Cardiac septum (tissue), 1 donor: ENCODE results near the gene CLECL1. TPM values are rescaled to one million over a fixed set of nuclear protein-coding genes. Genes with fewer than 3 reads are reported as not detected.
"Not testable (repeated sequence)": the region's sequence is repeated elsewhere in the genome, so short reads cannot be mapped to it uniquely, and the experiment has no call there.

Experiments used
- DNase-seq: peaks from one replicate; pipeline ENCODE4 v3.0.0-alpha.2; 2020; ENCODE audit warnings: low spot score
- intact Hi-C: fragments of 100-400 bp; cut with DNase I; formaldehyde crosslinking; loops from one replicate; pipeline ENCODE4 v1.14.0; 2022
- total RNA-seq: library from RNA; stranded (reverse); fragmentation: NEBNext Ultra II Directional; extraction: Animal tissue kit (Norgen Biotek cat#: 25700); gene quantifications from one replicate; pipeline ENCODE4 v1.2.1, GENCODE V29; 2021
- donor health status: DM: no; HTN: no; CAD: no.

The CLECL1 gene
- total RNA-seq, 1 donor from 2014 or later: not detected

DNA sequence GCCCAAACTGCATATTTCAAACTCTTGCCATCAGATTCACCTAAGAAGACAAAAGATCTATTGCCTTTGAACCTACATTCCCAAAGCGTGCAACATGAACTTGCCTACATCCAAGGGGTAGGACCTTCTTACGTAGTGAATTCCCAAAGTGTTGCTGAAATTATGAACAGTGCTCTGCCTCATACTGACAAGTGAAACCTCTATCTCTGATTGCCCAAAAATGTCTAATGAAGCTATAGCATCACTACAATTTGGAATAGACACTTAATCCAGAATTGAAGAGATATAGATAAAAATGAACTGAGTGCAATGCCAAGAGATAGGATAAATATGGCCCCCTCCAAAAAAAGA is 32.3 kb downstream of the CLECL1 start:
- intact Hi-C loops: loop anchor here (2.0 to 5.0 kb wide), 2 partner anchors 36 to 53 kb away; no protein-coding TSS in a partner anchor

GRCh38 chr12:9699898-9700605 is 32.8 kb downstream of the CLECL1 start:
- intact Hi-C loops: loop anchor here (2.0 to 5.0 kb wide), 2 partner anchors 37 to 53 kb away; no protein-coding TSS in a partner anchor
- DNase-seq: no peak

More for the DNA sequence above, 32.3 kb downstream of the CLECL1 start:
- no peak for DNase-seq

- intact Hi-C loops: no loop called here
- DNase-seq: no peak
These were observed 33.5 kb downstream of the CLECL1 start for GRCh38 chr12:9699269-9699897.

DNA sequence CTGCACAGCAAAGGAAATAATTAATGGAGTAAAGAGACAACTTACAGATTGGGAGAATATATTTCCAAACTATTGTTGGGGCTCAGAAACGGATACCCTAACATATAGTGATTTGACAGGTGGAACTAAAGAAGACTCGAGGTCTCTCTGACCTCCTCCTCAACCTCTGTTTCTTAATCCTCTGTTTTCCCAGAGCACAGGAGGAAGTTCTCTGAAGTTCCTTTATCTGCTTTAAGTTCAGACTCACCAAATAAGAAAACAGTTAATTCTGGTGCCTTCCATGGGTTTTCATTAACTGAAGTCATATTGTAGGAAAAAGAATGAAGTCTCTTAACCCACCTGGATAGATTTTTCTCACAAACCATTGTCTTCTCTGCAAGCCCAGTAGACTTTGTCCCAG is 34.2 kb downstream of the CLECL1 start:
- intact Hi-C loops: no loop called here
- DNase-seq: no peak

- intact Hi-C loops: no loop called here
- DNase-seq: no peak
These were observed 35.3 kb downstream of the CLECL1 start for GRCh38 chr12:9697619-9698018.

- DNase-seq, intact Hi-C loops: not testable (repeated sequence)
These were observed 37.2 kb downstream of the CLECL1 start for GRCh38 chr12:9695661-9696060.

GRCh38 chr12:9695150-9695549 is 37.7 kb downstream of the CLECL1 start:
- intact Hi-C loops, DNase-seq: not testable (repeated sequence)

DNA sequence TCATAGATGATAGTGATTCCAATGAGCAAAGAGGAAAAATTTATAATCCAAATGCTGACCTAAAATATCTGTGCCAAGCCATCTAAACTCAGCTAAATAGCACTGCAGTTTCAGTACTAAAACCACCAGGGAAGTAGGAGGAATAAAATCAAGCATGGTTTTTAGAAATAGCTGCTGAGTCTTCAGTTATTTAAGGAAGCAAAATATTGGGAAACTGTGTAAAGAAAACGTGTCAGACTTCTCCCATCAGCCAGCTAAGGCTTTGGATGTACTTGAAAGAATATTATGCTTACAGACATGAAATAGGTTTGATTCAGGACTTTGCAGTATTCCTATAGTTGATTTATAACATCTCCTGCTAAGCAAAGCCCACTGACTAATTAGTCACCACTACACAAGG is 38.7 kb downstream of the CLECL1 start:
- intact Hi-C loops: no loop called here
- DNase-seq: no peak

DNA sequence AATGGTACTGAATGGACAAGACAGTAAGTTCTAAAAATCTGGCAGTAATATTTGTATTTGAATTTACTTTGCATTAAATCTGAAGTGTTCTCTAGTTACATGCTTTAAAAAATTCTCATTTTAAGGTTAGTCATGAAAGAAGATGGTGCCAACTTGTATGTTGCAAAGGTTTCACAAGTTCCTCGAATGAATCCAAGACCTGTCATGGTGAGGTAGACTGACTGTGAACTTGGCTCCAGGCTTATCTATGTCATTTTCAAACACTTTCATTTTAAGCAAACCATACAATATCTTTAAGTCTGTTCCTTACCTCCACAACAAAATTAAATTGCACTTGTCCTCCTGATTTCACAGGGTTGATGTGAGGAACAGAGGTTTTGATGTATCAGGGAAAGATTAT is 40.0 kb downstream of the CLECL1 start:
- intact Hi-C loops: no loop called here
- DNase-seq: no peak

GRCh38 chr12:9687228-9687627 is 45.7 kb downstream of the CLECL1 start:
- intact Hi-C loops: no loop called here
- no peak for DNase-seq

DNA sequence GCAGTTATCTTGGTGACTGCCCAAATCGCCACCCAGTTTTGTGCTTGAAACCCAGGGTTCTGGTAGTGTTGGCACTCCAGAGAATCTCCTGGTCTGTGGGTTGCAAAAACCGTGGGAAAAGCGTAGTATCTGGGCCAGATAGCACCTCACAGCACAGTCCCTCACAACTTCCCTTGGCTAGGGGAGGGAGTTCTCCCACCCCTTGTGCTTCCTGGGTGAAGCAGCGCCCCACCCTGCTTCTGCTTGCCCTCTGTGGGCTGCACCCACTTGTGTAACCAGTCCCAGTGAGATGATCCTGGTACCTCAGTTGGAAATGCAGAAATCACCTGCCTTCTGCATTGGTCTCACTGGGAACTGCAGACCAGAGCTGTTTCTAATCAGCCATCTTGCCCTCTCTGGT is 47.0 kb downstream of the CLECL1 start:
- DNase-seq: no peak
- intact Hi-C loops: no loop called here

- intact Hi-C loops, DNase-seq: not testable (repeated sequence)
These were observed 47.5 kb downstream of the CLECL1 start for GRCh38 chr12:9685366-9685765.

DNA sequence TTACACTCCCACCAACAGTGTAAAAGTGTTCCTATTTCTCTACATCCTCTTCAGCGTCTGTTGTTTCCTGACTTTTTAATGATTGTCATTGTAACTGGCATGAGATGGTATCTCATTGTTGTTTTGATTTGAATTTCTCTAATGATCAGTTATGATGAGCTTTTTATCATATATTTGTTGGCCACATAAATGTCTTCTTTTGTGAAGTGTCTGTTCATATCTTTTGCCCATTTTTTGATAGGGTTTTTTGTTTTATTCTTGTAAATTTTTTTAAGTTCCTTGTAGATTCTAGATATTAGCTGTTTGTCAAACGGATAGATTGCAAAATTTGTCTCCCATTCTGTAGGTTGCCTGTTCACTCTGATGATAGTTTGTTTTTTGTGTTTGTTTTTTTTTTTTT is 49.9 kb downstream of the CLECL1 start:
- intact Hi-C loops, DNase-seq: not testable (repeated sequence)

DNA sequence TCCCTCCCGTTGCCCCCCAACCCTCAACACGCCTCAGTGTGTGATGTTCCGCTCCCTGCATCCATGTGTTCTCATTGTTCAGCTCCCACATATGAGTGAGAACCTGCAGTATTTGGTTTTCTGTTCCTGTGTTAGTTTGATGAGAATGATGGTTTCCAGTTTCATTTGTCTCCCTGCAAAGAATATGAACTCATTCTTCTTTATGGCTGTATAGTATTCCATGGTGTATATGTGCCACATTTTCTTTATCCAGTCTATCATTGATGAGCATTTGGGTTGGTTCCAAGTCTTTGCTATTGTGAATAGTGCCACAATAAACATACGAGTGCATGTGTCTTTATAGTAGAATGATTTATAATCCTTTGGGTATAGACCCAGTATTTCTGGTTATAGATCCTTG is 50.4 kb downstream of the CLECL1 start:
- DNase-seq, intact Hi-C loops: not testable (repeated sequence)

DNA sequence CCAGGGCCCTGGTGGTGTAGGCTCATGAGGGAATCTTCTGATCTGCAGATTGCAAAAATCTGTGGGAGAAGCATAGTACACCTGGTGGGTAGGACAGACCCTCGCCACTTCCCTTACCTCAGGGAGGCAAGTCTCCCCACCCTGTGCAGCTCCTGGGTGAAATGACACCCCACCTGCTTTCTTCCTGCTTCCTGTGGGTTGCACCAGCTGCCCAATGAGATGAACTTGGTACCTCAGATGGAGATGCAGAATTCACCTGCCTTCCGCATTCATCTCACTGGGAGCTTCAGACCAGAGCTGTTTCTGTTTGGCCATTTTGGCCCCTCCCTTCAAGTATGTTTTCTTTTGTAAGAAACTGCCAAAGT is 58.7 kb downstream of the CLECL1 start:
- no peak for DNase-seq
- intact Hi-C loops: no loop called here

GRCh38 chr12:9673404-9674225 is 59.3 kb downstream of the CLECL1 start:
- peak; percentile 83 for DNase-seq
- intact Hi-C loops: no loop called here

Other genes starting within 250 kb of the CLECL1 start
- 0.38 TPM for gene KLRB1, start 125.2 kb downstream of the CLECL1 start, total RNA-seq
- 4.7 TPM for gene CLEC2D, start 63.4 kb downstream of the CLECL1 start, total RNA-seq
- gene CD69, start 27.8 kb upstream of the CLECL1 start, total RNA-seq: 0.24 TPM
- gene KLRF1, start 94.4 kb upstream of the CLECL1 start, total RNA-seq: not detected
- 6.7 TPM for gene CLEC2B, start 136.3 kb upstream of the CLECL1 start, total RNA-seq
- not detected for gene KLRF2, start 148.4 kb upstream of the CLECL1 start, total RNA-seq
- gene CLEC2A, start 199.3 kb upstream of the CLECL1 start, total RNA-seq: not detected
- 0.30 TPM for gene CLEC12A, start 238.3 kb upstream of the CLECL1 start, total RNA-seq